HG03558 (cell line): Measurements from ENCODE around the gene HDGFL2.

Experiments
- ATAC-seq: cut with Tn5 transposase; IDR thresholded peaks from one replicate; pipeline ENCODE4 v1.9.1; 2021; ENCODE audit warnings: moderate number of reproducible peaks; ENCODE audit not compliant: unreplicated experiment; ENCODE audit errors: extremely low read depth

HDGFL2 gene

GRCh38 chr19:4472174-4472974, at the start of gene HDGFL2:
Gene HDGFL2, plus strand, starts transcription at chr19:4472297. Its CDS starts 54 bp downstream, at chr19:4472351.
- no peak for ATAC-seq

- no peak for ATAC-seq
These were observed 48.5 kb upstream of the HDGFL2 start for GRCh38 chr19:4423416-4424126.

DNA sequence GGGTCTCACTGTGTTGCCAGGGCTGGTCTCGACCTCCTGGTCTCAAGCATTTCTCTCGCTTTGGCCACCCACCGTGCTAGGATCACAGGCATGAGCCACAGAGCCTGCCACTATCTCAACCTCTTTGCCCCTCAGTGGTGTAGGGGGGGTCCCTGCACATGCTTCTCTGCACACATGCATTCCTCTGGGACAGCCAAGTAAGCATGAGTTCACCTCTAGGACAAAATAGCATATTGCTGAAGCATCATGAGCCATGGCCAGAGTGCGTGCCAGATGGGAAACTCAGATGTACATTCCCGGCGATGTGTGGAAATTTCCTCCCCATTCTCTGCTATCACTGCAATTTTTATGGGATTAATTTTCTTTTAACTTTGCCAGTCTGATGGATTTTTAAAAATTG, 46.6 kb upstream of the HDGFL2 start:
- ATAC-seq = no peak

DNA sequence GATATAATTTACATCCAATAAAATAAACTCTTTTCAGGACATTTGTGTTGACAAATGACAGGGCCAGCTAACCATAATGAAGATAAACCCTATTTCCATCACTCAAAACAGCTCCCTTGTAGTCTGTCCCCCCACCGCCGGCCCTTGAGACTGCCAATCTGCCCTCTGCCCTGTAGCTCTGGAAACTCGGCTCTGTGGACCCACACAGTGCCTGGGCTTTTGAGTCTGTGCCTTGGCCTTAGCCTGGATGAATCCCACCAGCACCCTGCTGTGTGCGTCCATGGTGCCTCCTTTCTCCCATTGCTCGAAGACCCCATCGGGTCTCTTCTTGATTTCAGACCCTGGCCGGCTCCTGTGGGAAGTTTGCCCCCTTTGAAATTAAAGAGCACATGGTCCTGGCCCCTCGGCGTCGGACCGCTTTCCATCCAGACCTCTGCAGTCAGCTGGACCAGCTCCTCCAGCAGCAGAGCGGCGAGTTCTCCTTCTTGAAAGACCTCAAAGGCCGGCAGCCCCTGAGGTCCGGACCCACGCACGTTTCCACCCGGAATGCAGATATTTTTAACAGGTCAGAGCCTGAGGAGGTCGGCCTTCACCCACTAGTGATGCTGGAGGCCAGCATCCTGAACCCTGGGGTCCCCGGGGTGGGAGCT, 43.6 kb upstream of the HDGFL2 start:
- no peak for ATAC-seq

GRCh38 chr19:4429256-4429655, 42.8 kb upstream of the HDGFL2 start:
- ATAC-seq = no peak

DNA sequence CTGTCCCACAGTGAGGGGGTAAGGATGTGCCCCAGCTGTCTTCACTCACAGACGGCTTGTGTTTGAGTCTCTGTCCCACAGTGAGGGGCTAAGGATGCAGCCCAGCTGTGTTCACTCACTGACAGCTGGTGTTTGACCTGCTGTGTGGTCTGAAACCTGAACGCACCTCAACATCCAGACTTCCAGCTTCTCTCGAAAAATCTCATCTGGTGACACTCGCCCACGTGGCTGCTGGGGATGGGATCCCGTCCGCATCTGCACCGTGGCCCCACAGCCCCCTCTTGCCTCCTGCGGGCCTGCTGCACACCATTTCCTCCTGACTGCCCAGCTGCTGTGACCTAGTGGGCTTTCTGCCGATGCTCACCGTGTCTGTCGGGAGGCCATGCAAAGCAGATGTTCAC, 42.3 kb upstream of the HDGFL2 start:
- ATAC-seq = no peak

DNA sequence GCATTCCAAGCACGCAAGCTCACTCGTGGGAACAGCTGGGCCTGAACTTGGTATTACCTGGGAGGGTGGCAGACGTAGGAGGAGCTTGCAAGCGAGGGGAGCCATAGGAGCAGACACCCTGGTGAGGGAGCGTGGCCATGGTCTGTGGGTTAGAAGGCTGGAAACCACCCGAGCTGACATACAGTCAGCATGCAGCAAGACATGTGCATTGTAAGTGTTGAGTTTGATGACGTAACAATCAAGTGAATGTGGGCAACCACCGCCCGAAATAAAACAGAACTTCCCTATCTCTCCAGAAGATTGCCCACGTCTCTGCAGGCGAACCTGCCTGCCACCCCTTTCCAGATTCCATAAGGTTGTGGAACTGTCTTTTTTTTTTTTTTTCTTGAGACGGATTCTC, 41.3 kb upstream of the HDGFL2 start:
- no peak for ATAC-seq

DNA sequence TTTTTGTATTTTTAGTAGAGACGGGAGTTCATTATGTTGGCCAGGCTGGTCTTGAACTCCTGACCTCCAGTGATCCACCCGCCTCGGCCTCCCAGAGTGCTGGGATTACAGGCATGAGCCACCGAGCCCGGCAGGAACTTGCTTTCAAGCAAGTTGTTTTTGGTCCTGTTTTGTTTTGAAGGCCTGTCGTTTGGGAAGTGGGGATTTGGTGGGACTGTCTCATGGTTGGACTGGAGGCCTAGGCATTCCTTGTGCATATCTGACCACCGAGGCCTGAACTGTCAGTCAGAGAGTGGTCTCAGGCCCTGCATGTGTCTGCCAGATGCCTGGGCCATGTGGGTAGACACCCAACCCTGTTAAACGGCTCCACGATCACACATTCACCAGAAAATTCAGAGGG, 40.8 kb upstream of the HDGFL2 start:
- ATAC-seq = no peak

DNA sequence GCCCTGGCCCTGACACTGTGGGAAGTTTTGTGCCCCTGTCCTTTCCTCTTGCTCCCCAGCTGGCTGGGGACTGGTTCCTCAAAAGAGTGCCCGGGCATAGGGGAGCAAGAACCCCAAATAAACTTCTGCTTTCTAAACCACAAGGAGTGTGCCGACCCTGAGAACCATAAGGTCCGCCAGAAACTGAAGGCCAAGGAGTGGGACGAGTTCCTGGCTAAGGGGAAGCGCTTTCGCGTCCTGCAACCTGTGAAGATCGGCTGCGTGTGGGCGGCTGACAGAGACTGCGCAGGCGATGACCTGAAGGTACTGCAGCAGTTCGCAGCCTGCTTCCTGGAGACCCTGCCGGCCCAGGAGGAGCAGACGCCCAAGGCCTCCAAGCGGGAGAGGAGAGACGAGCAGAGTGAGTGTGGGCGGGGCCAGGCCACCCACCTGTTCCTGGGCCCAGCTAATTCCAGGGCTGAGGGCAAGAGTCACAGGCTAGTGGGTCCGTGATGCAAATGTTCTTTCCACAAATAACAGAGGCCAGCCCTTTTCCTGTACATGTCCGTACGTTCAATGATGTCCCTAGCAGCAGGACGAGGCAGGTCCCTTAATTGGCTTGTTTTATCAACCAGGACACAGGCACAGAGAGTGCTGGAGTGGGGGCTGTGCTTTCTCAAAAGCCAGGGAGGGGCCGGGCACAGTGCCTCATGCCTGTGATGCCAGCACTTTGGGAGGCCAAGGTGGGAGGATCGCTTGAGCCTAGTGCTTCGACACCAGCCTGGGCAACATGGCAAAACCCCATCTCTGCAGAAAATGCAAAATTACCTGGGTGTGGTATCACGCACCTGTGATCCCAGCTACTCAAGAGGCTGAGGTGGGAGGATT, 40.1 kb upstream of the HDGFL2 start:
- ATAC-seq = no peak

GRCh38 chr19:4432918-4433506, 39.1 kb upstream of the HDGFL2 start:
- ATAC-seq = no peak

DNA sequence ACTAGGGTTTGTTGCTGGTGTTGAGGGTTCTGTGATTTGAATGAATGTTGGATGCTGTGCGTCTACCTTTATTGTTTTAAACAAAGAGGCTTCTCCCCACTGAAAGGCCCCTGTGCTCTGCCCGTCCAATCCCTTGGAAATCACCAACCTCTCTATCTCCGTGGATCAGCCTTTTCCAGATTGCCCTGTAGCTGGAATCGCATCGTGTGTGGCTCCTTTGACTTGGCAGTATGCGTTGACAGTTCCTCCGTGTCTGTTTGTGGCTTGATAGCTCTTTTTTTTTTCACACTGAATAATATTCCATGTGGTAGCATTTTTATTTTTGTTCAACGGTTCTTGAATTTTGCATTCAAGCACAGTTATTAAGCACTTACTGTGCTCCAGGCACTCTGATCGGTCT, 37.7 kb upstream of the HDGFL2 start:
- ATAC-seq = no peak

DNA sequence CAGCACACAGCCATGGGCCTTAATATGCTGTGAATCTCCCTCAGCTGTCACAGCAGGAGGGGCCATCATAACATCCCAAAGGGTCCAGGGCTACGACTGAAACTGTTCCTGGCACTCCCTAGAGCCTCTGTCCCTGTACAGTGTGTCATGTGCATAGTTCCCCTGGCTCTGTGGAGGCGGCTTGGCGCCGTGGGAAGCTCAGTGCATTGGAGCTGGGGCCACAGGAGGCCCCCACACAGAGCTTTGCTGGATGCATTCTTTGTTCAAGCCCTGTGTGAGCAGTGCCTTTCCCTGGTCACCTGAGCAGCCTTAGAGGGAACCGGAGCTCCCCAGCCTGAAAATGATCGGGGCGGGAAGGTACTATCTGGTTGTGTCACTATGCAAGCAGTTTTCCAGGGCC, 35.9 kb upstream of the HDGFL2 start:
- no peak for ATAC-seq

GRCh38 chr19:4437103-4437502, 35.0 kb upstream of the HDGFL2 start:
- ATAC-seq = no peak

DNA sequence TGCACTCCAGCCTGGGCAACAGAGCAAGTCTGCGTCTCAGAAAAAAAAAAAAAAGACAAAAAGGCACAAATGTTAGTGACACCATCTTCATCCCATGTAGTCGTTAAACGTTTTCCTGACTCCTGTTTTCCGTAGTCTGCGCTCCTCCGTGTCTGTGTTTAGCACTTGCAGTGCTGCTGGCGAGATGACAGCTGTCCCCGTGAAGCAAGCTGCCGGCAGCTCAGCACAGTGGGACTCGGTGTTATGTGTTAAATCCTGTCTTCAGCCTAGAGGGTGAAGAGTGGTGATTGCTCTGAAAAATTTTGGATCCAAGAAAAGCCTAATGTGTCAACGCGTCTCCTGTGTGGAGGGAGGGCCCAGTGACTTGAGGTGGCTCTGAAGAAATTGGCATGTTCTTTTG, 32.9 kb upstream of the HDGFL2 start:
- ATAC-seq = no peak

GRCh38 chr19:4441994-4442818, 29.9 kb upstream of the HDGFL2 start:
- no peak for ATAC-seq

GRCh38 chr19:4442819-4443146, 29.3 kb upstream of the HDGFL2 start:
- no peak for ATAC-seq

DNA sequence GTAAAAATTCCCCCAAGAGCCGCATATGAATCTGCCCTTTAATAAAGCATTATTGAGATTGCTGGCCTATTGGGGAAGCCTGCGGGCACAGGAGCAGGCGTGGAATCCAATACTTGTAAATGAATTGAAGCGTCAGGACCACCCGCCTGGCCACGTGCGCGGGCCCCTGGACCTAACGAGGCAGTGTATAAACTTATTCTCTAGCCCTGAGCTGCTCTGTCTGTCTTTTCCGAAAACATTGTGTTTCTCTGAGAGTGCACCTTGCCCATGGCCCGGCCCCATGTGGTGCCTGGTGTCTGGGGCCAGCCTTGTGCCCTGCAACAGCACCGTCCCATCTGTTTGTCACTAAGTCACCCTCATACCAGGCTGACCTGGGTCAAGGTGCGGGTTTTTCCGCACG, 28.9 kb upstream of the HDGFL2 start:
- ATAC-seq = no peak

DNA sequence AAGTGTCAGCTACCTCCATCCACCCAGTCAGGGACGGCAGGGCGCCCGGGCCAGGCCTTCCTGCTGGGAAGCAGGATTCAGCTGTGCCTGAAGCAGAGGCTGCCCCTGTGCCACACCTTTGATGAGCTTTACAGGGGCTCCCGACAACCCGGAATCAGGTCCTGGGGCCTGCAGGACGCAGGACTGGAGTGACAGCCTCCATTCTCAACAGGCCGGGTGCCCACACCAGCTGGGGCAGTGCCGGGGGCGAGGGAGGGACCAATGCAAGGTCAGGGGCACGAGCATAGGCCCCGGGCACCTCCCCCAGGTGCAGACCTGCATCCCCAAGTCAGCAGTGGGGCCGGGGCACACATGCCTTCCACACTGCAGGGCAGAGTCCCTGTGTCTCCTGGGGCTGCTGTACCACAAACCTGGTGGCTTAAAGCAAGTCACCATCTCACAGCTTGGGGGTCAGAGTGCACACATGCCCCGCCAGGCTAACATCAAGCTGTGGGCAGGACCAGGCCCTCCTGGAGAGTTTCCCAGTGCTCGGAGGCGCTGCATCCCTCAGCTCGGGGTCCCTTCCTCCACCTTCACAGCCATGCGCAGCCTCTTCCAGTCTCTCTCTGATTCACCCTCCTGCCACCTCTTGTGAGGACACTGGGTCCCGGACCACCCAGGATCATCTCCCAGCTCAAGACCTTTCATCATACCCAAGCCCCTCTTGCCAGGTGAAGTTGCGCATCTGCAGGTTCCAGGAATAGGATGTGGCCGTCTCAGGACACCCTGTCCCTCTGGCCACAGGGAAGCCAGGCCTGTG, 27.9 kb upstream of the HDGFL2 start:
- no peak for ATAC-seq
